ENCODE data around the gene SCAF1.

SCAF1 gene

DNA sequence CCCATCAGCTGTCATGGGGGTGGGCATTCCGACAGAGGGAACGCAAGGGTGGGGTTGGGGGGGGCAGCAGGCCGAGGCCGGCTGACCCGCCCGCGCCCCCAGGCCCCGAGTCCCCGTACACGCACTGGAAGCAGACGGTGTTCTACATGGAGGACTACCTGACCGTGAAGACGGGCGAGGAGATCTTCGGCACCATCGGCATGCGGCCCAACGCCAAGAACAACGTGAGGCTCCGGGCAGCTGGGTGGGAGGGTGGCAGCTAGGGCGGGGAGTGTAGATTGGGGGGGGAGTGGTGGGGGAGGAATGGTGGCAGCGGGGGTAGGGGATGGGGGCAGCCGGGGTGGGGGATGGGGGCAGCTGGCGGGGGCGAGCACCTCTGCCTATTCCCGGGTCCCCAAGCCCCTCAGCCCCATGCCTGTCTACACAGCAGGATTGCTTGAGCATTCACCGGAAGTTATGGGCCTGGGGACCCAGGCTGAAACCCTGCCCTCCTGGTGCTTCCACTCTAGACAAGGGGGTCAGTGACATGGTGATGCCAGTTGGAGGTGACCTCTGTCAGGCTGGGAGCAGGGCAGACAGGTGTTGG lies 44.6 kb downstream of the SCAF1 start:
- no peak for DNase-seq

DNA sequence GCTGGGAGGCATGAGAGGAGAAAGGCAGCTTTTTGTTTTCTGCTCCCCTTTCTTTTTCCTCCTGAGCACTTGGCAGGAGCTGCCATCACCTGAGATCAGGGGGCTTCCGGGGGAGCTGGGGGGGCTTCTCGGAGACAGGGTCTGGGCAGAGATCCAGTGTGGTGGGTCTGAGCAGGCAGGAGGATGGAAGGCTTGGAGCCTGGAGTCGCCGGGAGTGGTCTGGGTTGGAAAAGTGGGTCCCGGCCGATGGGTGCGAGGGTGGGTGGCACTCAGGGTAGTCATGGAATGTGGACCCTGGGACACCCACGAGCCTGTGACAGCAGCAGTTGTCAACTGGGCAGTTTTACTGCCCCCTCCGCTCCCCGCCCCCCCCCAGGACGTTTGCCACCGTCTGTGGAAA lies 45.1 kb downstream of the SCAF1 start:
- no peak for DNase-seq

DNA sequence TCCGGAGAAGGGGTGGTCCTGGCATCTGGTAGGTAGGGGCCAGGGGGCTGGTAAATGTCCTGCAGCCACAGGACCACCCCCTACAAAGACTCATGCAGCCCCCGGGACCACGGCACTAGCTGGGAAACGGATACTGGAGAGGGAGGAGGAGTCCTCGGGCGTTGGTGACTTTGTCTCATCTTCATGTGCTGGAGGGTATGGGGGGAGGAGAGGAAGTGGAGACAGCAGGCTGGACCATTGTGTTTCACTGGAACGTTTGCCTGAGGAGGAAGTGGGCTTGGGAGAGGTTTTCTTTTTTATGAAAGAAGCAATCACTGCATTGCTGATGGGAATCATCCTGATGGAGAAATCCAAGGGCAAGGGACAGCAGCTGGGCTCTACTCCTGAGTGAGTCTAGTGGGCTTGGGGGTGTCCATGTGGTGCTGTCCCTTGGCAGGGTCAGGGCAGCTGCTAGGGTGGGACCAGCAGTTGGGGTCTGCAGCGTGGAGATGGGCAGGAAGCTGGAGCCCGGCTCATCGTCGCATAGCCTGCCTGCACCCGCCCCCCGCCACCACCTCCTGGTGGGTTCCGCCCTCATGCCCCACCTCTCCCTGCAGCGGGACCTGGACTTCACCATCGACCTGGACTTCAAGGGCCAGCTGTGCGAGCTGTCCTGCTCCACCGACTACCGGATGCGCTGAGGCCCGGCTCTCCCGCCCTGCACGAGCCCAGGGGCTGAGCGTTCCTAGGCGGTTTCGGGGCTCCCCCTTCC lies 45.7 kb downstream of the SCAF1 start:
- no peak for DNase-seq

DNA sequence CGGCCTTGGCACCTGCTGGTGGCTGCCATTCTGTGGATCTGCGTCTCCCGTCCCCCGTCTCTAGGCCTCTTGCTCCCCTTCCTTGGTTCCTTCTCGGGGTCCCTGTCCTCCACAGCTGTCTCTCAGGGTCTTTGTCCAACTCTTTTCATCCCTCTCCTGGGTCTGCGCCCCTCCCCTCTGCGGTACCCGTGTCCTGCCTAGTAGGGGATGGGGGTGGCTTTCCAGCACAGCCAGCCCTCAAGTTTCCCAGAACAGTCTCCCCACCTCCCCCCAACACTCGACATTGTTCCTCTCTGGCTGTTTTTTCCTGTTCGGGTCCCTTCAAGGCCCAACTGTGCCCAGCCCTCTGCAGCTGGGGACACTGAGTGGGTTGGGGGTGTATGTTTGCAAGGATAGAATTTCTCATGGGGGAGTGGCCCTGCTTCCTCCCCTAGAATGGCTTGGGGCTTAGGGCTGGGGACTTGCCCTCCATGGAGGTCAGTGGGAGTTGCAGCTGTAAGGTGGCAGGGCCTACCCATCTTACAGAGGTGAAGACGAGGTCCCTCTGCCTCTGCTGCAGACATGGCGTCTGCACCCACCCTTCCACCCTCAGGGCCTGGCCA lies 46.6 kb downstream of the SCAF1 start:
- DNase-seq = no peak

DNA sequence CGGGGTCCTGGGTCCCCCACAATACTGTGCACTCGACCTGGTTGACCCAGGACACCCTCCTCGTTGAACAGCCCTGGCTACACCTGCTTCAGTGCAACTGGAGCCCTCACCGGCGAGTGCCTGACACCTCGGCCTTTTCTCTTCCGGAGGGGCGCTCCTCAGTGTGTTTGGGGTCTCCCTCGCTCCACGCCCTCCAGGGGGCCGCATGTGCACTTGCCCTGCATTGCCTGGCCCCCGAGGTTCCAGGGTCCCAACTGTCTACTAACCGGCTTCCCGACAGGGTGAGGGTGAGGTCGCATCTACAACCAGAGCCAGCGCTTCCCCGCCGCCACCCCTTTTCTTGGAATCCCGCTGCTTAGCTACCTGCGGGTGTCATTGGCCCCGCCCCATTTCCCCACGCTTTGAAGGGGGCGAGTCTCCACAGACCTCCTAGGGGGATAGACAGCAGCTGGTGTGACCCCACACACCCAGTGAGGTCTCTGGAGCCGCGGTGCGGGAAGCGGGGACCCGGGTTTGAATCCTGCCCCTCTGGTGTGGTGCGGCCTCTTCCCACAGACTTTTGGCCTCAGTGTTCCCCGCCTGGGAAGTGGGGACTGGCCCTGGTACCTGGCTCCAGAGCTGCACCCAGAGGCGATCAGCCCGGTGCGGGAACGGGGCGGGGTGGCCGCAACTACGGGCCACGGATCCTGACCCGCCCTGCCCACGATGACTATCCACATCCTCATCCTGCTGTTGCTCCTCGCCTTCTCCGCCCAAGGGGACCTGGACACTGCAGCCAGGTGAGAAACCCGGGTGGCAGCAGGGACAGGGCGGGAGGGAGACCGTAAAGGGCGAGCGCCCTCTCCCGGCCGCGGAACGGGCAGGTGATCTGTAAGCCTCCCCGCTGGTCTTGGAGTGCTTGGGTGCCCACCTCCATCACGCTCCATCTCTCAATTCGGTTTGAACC lies 47.4 kb downstream of the SCAF1 start, which contains the start of gene ADM5:
Gene ADM5, plus strand, starts transcription at position 462 of the 946 bp plus-strand sequence. Its CDS starts 244 bp downstream, at position 706.
- peak; percentile 34 for DNase-seq

DNA sequence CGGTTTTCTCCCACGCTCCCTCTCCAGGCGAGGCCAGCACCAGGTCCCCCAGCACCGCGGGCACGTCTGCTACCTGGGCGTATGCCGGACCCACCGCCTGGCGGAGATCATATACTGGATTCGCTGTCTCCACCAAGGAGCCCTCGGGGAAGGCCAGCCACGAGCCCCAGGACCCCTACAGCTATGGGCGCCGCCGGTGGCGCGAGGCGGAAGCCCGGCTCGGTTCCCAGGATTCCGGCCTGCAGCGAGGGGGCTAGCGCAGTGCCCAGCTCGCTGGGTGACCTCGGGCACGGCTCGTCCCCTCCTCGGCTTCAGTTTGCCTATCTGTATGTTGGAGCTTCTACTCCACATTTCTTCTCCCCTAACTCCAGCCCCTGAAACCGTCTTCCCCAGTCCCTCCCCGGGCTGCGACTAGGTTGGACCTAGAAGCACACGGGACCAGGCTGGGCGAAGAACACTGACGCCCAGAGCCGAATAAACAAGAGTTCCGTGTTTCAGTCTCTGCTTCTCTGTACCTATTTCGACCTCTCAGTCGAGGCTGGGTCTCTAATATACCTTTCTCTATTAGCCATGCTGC lies 48.2 kb downstream of the SCAF1 start:
- no peak for DNase-seq

DNA sequence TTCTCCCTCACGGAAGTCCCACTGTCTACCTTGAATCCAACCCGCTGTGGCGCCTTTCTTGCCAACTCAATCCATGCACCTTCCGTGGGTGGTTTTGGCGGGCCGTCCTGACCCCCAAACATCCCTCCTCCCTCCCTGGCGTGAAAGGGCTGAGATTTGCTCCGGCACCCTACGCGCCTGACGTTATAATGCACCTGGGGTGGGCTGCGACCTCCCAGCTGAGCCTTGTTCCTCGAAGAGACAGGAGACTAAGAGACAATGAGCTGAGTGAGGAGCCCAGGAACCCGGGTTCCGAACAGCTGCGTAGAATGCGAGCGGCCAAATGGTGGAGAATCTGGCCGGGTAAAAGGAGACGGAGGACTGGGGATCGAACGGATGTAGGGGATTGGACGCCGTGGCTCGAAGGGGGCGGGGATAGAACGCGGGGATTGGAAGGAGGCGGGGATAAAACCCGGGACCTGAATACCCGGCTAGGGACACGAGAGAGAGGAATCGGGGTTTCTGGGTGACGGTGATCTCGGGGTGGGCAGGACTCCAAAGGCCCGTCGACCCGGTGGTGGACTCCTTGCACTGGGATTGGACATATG lies 48.7 kb downstream of the SCAF1 start, which contains the start of gene CPT1C:
Gene CPT1C, plus strand, starts transcription at position 461 of the 587 bp plus-strand sequence. CDS start 1,137 bp downstream, outside the sequence.
- DNase-seq = peak; percentile 40

DNA sequence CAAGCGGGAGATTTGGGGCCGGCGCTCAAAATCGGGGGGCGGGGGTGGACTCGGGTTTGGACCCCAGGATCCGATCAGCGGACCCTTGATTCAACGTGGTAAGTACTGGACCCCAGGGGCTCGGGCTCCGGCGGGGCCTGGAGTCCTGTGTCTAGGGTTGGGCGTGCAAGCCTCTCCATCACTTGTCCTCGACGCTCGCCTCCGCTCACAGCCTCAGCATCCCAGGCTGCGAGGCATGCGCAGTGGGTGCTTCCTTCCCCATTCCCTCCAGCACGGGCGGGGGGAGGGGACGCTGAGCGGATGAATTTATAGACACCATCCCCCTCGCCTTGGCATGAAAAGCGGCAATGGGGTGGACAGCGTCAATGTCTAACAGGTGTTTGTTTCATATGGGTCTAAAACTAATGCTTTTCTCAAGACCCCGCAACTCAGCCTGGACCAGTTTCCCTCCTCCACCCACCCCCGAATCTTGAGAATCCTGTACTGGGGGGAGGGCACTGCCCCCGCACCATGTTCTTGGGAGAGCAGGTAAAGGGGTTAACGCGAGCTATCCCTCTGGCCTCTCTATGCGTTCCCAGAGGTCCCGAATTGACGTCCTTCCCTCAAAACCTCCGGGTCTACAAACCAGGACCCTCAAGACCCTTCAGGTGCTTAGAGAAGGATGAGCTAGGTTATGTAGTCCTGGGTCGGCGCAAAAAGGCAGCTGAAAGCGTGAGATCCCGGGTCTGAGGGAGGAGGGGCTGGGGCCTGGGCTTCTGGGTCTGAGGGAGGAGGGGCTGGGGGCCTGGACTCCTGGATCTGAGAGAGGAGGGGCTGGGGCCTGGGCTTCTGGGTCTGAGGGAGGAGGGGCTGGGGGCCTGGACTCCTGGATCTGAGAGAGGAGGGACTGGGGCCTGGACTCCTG lies 49.5 kb downstream of the SCAF1 start:
- DNase-seq = no peak

DNA sequence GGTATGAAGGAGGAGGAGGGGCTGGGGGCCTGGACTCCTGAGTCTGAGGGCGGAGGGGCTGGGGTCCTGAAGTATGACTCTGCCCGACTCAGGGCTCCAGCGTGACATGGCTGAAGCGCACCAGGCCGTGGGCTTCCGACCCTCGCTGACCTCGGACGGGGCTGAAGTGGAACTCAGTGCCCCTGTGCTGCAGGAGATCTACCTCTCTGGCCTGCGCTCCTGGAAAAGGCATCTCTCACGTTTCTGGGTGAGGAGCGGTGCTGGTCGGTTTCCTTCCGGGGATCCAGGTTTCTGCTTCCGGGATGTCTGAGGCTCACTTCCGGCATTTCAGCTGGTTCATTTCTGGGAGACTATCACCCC lies 50.1 kb downstream of the SCAF1 start:
- DNase-seq = no peak

DNA sequence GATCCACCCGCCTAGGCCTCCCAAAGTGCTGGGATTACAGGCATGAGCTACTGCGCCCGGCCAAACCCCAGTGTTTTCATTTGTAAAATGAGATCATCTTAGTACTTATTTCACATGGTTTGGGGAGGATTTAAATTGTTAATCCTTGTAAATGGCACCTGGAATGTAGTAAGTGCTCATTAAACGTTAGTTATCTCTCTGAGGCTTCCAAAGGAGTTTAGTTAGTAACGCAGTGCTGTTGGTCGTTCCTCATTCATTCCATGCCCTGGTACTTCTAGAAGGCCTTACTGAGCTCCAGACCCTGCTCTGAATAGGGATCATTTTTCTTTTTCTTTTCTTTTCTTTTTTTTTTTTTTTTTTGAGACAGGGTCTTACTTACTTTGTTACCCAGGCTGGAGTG lies 54.1 kb downstream of the SCAF1 start:
- DNase-seq = no peak

DNA sequence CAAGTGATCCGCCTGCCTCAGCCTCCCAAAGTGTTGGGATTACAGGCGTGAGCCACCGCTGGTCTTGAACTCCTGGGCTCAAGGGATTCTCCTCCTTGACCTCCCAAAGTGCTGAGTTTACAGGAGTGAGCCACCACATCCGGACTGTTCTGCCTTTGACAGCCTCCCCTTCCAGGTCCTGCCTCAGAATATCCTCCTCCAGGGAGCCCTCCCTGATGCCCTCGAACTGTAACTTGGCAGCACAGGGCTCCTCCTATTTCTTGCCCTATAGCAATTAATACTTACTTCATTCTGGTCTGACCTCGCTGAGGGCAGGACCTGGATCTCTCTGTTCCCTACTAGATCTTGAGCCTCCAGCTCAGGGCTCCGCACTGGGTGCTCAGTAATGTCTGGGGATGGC lies 54.9 kb downstream of the SCAF1 start:
- no peak for DNase-seq

DNA sequence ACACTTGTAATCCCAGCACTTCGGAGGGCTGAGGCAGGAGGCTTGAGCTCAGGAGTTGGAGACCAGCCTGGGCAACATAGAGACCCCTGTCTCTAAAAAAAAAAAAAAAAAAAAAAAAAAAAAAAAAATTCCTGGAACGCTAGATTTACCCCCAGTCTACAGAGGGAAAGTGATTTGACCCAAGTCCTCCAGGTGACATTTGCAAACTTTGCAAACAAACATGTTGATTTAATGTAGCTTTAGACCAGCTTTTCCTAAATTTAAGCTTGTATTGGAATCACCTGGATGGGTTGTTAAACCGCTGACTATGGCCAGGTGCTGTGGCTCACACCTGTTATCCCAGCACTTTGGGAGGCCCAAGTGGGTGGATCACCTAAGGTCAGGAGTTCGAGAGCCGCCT lies 57.4 kb downstream of the SCAF1 start:
- DNase-seq = no peak

DNA sequence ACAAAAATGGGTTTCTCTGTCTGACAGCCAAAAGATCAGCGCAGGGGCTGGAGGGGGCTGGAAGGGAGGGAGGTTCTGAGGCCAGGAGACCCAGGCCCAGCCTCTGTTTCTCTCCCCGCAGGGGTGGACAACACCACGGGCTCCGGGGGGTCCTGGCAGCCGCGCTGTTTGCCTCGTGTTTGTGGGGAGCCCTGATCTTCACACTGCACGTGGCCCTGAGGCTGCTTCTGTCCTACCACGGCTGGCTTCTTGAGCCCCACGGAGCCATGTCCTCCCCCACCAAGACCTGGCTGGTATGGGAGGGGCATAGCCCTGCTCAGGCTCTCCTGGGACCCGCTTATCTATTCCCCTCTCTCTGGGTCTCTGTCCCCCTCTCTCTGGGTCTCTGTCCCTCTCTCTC lies 58.6 kb downstream of the SCAF1 start:
- no peak for DNase-seq

DNA sequence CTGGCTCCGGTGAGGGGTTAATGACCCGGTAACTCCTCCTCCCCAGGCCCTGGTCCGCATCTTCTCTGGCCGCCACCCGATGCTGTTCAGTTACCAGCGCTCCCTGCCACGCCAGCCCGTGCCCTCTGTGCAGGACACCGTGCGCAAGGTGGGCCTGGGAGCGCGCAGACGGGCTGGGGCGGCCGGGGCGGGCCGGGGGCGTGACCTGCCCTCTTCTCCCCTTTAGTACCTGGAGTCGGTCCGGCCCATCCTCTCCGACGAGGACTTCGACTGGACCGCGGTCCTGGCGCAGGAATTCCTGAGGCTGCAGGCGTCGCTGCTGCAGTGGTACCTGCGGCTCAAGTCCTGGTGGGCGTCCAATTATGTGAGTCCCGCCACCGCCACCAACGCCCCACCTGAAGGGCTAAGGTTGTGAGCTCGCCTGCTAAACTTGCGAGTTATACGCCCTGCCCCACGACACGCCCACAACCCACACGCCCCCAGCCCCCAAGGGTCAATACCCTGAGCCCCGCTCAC lies 59.3 kb downstream of the SCAF1 start:
- no peak for DNase-seq

DNA sequence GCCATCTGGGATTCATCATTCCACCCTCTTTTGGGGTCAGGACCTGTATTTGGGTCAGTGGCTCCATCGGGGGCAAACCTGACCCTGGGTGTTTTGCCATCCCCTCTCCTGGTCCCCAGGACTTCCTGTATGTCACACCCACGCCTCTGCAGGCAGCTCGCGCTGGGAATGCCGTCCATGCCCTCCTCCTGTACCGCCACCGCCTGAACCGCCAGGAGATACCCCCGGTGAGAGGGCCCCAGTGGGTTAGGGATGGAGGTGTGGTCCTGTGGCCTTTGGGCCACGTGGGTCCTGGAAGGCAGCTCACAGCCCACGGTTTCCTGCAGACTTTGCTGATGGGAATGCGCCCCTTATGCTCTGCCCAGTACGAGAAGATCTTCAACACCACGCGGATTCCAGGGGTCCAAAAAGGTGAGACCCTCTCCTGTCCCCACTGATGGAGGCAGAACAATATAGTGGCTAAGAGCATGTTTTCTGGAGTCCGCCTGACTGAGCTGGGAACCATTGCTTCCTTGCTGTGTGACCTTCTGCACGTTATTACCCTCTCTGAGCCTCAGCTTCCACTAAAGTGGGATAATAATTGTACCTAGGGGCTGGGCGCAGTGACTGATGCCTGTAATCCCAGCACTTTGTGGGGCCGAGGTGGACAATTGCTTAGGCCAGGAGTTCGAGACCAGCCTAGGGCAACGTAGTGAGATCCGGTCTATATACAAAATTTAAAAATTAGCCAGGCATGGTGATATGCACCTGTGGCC lies 63.1 kb downstream of the SCAF1 start:
- no peak for DNase-seq

DNA sequence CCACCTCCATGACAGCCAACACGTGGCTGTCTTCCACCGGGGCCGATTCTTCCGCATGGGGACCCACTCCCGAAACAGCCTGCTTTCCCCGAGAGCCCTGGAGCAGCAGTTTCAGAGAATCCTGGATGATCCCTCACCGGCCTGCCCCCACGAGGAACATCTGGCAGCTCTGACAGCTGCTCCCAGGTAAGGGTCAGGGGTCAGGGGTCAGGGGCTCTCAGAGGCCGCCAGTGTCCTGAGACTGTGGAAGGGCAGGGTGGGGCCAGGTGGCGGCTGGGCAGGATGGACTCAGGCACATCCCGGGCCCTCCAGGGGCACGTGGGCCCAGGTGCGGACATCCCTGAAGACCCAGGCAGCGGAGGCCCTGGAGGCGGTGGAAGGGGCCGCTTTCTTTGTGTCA lies 63.9 kb downstream of the SCAF1 start:
- DNase-seq = no peak
